GM12864 (cell line): ENCODE results near the gene MYL3.

Source experiments
- DNase-seq: peaks from one replicate; pipeline ENCODE4 v3.0.0-alpha.2; 2011; ENCODE audit warnings: low read depth
- H3K4me3 ChIP-seq: 2 replicates; pipeline ENCODE4 v1.5.1; 2011; ENCODE audit warnings: mild to moderate bottlenecking, low read depth, low read length, control low read depth
- TF ChIP-seq, protein P1 (sequence below): IDR thresholded peaks from 2 replicates; pipeline ENCODE4 v1.5.1; 2011; ENCODE audit warnings: low read depth, mild to moderate bottlenecking, moderate library complexity, low read length, control low read depth, inconsistent platforms; ENCODE audit errors: missing control alignments

Gene MYL3

DNA sequence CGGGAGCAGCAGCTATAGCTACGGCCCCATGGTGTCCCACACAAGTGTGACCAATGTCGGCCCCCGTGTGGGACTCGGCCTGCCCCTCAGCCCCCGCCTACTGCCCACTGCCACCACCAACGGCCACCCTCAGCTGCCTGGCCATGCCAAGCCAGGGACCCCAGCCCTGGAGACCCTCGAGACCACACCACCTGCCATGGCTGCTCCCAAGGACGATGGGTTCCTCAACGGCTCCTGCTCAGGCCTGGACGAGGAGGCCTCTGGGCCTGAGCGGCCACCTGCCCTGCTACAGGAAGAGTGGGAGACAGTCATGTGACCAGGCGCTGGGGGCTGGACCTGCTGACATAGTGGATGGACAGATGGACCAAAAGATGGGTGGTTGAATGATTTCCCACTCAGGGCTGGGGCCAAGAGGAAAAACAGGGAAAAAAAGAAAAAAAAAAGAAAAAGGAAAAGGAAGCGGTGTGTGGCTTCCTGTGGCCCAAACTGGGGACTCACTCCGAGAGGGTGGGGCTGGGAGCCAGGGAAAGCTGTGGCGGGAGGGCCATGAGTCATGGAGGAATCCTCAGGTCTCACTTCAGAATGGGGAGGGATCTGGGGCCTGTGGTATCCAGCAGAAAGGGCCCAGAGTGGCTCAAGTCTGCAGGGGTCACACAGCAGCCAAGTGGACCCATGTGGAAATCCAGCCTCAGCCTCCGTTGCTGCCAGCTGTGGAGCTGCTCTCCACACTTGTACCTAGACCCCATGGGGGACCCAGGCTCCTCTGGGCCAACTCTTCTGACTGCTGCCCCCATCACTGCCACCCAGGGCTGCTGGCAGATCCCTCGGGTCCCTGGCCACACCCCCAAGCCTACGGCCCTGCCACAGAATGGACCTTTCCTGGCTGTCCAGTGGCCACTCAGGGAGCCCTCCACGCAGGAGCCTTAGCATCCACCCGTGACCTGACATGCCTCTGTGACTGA lies 40.4 kb upstream of the MYL3 start:
- DNase-seq: no peak
- no peak overlapping the region for H3K4me3 ChIP-seq
- TF ChIP-seq, protein P1, sequence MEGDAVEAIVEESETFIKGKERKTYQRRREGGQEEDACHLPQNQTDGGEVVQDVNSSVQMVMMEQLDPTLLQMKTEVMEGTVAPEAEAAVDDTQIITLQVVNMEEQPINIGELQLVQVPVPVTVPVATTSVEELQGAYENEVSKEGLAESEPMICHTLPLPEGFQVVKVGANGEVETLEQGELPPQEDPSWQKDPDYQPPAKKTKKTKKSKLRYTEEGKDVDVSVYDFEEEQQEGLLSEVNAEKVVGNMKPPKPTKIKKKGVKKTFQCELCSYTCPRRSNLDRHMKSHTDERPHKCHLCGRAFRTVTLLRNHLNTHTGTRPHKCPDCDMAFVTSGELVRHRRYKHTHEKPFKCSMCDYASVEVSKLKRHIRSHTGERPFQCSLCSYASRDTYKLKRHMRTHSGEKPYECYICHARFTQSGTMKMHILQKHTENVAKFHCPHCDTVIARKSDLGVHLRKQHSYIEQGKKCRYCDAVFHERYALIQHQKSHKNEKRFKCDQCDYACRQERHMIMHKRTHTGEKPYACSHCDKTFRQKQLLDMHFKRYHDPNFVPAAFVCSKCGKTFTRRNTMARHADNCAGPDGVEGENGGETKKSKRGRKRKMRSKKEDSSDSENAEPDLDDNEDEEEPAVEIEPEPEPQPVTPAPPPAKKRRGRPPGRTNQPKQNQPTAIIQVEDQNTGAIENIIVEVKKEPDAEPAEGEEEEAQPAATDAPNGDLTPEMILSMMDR: no peak

DNA sequence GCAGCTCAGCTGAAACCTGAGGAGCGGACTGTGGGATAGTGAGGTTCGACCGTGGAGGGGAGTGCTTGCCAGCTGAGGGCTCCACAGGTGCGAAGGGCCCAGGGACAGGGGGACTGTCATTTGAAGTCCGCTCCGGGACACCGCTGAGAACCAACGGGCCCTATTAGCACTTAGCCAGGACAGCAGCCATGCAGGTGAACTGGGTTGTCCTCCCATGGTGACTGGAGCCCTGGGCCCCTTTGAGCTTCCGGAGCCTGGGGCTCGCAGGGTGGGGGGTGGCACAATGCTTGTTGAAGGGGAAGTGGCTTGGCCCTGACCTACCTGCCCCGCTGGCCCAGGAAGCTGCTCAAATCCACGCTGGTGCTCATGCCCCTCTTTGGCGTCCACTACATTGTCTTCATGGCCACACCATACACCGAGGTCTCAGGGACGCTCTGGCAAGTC lies 39.0 kb upstream of the MYL3 start:
- no peak overlapping the region for H3K4me3 ChIP-seq
- no peak for DNase-seq
- TF ChIP-seq, protein P1: no peak

DNA sequence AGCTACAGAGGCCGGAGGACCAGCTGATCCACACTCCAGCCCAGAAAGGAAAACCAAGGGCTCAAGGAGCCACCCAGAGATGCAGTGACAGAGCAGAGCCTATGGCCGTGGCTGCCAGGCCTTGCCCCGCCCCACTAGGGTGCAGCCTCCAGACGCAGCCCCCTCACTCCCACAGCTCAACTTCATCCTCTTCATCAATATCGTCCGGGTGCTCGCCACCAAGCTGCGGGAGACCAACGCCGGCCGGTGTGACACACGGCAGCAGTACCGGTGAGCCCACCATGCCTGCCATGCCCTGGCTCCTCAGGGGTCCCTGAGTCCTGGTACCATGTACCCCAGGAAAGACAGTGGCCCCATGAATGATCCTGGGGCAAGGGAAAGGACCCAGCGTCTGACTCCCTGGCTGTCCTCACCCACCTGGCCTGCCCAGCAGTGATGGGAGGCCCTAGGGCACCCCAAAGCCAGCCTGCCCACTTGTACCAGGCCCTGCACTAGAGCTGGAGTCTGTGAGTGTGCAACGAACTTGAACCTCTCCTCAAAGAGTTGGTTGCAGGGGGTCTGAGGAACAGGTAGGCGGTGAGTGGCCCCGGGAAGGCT lies 38.4 kb upstream of the MYL3 start:
- DNase-seq: no peak
- TF ChIP-seq, protein P1: no peak
- H3K4me3 ChIP-seq: no peak overlapping the region

DNA sequence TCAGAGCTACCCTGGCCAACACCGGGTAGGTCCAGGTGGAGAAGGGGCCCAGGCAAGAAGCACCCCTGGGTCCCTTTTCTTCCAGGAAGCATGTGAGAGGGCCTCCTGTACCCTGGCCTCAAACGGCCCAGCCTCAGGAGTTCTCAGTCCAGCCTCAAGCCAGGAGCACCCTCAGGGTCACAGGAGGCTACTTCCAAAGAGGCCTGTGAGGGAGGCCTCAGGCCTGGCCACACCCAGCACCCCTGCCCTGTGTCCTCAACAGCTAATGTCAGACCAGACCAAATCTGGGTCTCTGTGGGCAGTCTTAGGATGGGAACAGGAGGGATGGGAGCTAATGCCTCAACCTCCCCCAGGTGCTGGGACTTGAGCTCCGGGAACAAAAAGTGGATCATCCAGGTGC lies 37.8 kb upstream of the MYL3 start:
- no peak overlapping the region for H3K4me3 ChIP-seq
- no peak for DNase-seq
- TF ChIP-seq, protein P1: no peak

DNA sequence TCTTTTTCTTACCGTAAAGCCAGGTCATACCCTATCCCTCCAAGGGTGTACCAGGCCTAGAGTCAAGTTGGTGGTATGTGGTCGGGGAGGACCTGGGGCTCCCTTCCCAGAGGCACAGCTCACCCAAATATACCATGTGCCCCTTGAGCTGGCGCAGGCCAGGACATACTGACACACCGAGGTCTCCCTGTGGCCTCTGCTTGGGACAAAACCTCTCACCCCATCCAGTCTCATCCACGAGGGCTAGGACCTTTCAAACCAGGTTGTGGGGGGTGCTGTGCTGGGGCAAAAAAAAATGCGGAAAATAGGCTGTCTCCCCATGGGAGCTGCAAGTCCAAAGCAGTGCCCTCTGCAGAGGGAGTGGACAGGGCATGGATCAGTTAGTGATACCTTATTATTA lies 37.1 kb upstream of the MYL3 start:
- no peak for DNase-seq
- TF ChIP-seq, protein P1: no peak
- H3K4me3 ChIP-seq: no peak overlapping the region

DNA sequence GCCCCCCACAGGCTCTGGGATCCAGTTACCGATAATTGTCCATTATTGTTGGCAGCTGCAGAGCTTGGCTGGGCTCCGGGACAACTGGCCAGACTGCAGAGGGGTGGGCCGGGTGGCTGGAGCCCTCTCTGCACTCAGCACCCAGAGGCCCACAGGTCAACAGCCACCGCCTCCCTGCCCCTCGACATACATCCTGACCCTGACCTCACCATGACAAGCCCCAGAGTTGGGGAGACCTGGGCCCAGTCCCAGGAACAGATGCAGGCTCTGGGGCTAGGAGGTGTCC lies 36.7 kb upstream of the MYL3 start:
- TF ChIP-seq, protein P1: no peak
- no peak for DNase-seq
- no peak overlapping the region for H3K4me3 ChIP-seq
